ENCODE measurements around the gene ATXN8OS.

GRCh38 chr13:70172946-70173597 is 65.4 kb downstream of the ATXN8OS start:
- TF ChIP-seq CTCF (IDR thresholded peaks at IDR 0.05) (no peak), POLR2A (IDR thresholded peaks at IDR 0.05) (no peak)

All from uterus (tissue), 2 donors.